ENCODE data around the gene XYLT1.

DNA sequence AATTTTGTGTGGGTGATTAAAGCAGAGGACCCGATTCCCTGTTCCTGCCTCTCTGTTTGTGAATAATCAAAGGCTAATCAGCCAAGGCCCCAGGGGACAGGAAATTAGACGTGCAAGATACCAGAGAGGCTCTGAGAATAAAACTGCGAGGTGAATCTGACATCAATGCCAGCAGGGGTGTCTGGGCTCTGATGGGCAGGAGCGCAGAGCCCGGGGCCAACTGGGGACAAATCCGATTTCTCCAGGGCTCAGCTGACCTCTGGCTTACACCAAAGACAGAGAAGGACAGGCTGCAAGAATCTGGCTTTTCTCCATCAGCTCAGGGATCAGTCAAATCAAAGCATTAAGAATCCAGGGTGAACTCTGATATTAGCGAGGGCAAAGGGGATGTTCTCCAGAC lies 174.3 kb downstream of the XYLT1 start:
- TF ChIP-seq POLR2A (IDR thresholded peaks at IDR 0.05) = no peak
- TF ChIP-seq, protein P1, sequence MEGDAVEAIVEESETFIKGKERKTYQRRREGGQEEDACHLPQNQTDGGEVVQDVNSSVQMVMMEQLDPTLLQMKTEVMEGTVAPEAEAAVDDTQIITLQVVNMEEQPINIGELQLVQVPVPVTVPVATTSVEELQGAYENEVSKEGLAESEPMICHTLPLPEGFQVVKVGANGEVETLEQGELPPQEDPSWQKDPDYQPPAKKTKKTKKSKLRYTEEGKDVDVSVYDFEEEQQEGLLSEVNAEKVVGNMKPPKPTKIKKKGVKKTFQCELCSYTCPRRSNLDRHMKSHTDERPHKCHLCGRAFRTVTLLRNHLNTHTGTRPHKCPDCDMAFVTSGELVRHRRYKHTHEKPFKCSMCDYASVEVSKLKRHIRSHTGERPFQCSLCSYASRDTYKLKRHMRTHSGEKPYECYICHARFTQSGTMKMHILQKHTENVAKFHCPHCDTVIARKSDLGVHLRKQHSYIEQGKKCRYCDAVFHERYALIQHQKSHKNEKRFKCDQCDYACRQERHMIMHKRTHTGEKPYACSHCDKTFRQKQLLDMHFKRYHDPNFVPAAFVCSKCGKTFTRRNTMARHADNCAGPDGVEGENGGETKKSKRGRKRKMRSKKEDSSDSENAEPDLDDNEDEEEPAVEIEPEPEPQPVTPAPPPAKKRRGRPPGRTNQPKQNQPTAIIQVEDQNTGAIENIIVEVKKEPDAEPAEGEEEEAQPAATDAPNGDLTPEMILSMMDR (IDR thresholded peaks at IDR 0.05) = no peak

All from thyroid gland (tissue), 4 donors.